Measurements from ENCODE around the gene OR2D3. TPM values are rescaled to one million over a fixed set of nuclear protein-coding genes. Genes with fewer than 3 reads are reported as not detected.
"Not testable (repeated sequence)": the region's sequence is repeated elsewhere in the genome, so short reads cannot be mapped to it uniquely, and the experiment has no call there.

Gene OR2D3
- total RNA-seq: not detected
- polyA plus RNA-seq: not detected
- long read RNA-seq, donor 1: 0 reads
- long read RNA-seq, donor 2: 0 reads
- long read RNA-seq, donor 3: 0 reads
- long read RNA-seq, donor 4: 0 reads

- no peak within 1 kb of the TSS for H3K4me3 ChIP-seq (ENCODE audit: low read length)
- H3K4me1 ChIP-seq (ENCODE audit: control insufficient read depth, insufficient read depth, low read length): no peaks in the 10 kb centered on the region
- intact Hi-C loops (cut with DNase I): no loop called here
- H3K27ac ChIP-seq (ENCODE audit: low read length): no peak within 1 kb of the TSS
- ATAC-seq: no peak
- no peaks in the 10 kb centered on the region for H3K9me3 ChIP-seq (ENCODE audit: control insufficient read depth, low read length)
- no peaks in the 10 kb centered on the region for H3K27me3 ChIP-seq (ENCODE audit: control insufficient read depth, insufficient read depth)
- WGBS: 88% methylated on average over 1 of the region's 1 CpG
- no peak for DNase-seq
Measured at GRCh38 chr11:6920702-6921101, at the start of gene OR2D3. OR2D3 (plus strand) TSS chr11:6921002; CDS start chr11:6921002, 0 bp downstream.

- Histone ChIP-seq H3K4me3 (ENCODE audit: low read length) (no peak overlapping the region), H3K4me1 (ENCODE audit: control insufficient read depth, insufficient read depth, low read length) (no peaks in the 10 kb centered on the region), H3K27ac (ENCODE audit: low read length) (no peak overlapping the region), H3K9me3 (ENCODE audit: control insufficient read depth, low read length) (no peaks in the 10 kb centered on the region), H3K27me3 (ENCODE audit: control insufficient read depth, insufficient read depth) (no peaks in the 10 kb centered on the region)
- intact Hi-C loops (cut with DNase I): no loop called here
- DNase-seq (no peak), ATAC-seq (no peak)
- WGBS: 86% methylated on average over 1 of the region's 1 CpG
Measured at GRCh38 chr11:6871278-6871677, 49.5 kb upstream of the OR2D3 start.

- WGBS: 84% methylated on average over 2 of the region's 2 CpGs
- ATAC-seq (no peak), DNase-seq (no peak)
- intact Hi-C loops (cut with DNase I): no loop called here
- Histone ChIP-seq H3K27me3 (ENCODE audit: control insufficient read depth, insufficient read depth) (no peaks in the 10 kb centered on the region), H3K27ac (ENCODE audit: low read length) (no peak overlapping the region), H3K4me1 (ENCODE audit: control insufficient read depth, insufficient read depth, low read length) (no peaks in the 10 kb centered on the region), H3K4me3 (ENCODE audit: low read length) (no peak overlapping the region), H3K9me3 (ENCODE audit: control insufficient read depth, low read length) (no peaks in the 10 kb centered on the region)
Measured at GRCh38 chr11:6875761-6876160, 45.0 kb upstream of the OR2D3 start.

- Histone ChIP-seq H3K27me3 (ENCODE audit: control insufficient read depth, insufficient read depth) (no peaks in the 10 kb centered on the region), H3K9me3 (ENCODE audit: control insufficient read depth, low read length) (no peaks in the 10 kb centered on the region), H3K27ac (ENCODE audit: low read length) (no peak within 1 kb of the TSS), H3K4me1 (ENCODE audit: control insufficient read depth, insufficient read depth, low read length) (no peaks in the 10 kb centered on the region), H3K4me3 (ENCODE audit: low read length) (no peak within 1 kb of the TSS)
- 89% methylated on average over 1 of the region's 1 CpG for WGBS
- no peak for ATAC-seq
- no peak for DNase-seq
- intact Hi-C loops (cut with DNase I): no loop called here
Measured at GRCh38 chr11:6876325-6876724, 44.5 kb upstream of the OR2D3 start, which contains the start of gene OR10A4. OR10A4 (plus strand) TSS chr11:6876625; CDS start chr11:6876648, 23 bp downstream.

- Histone ChIP-seq H3K27me3 (ENCODE audit: control insufficient read depth, insufficient read depth) (no peaks in the 10 kb centered on the region), H3K4me1 (ENCODE audit: control insufficient read depth, insufficient read depth, low read length) (no peaks in the 10 kb centered on the region), H3K27ac (ENCODE audit: low read length) (no peak overlapping the region), H3K4me3 (ENCODE audit: low read length) (no peak overlapping the region), H3K9me3 (ENCODE audit: control insufficient read depth, low read length) (no peaks in the 10 kb centered on the region)
- ATAC-seq (no peak), DNase-seq (no peak)
- WGBS: 71% methylated on average over 3 of the region's 3 CpGs
- intact Hi-C loops (cut with DNase I): no loop called here
Measured at GRCh38 chr11:6876914-6877313, 43.9 kb upstream of the OR2D3 start.

- ATAC-seq: no peak
- Histone ChIP-seq H3K4me3 (ENCODE audit: low read length) (no peak overlapping the region), H3K27me3 (ENCODE audit: control insufficient read depth, insufficient read depth) (no peaks in the 10 kb centered on the region), H3K9me3 (ENCODE audit: control insufficient read depth, low read length) (no peaks in the 10 kb centered on the region), H3K4me1 (ENCODE audit: control insufficient read depth, insufficient read depth, low read length) (no peaks in the 10 kb centered on the region), H3K27ac (ENCODE audit: low read length) (no peak overlapping the region)
- DNase-seq: no peak
- intact Hi-C loops (cut with DNase I): no loop called here
Measured at GRCh38 chr11:6882751-6883150, 38.1 kb upstream of the OR2D3 start.

- intact Hi-C loops (cut with DNase I); ATAC-seq: not testable (repeated sequence)
Measured at GRCh38 chr11:6887711-6888110, 33.1 kb upstream of the OR2D3 start.

GRCh38 chr11:6888830-6889229 lies 32.0 kb upstream of the OR2D3 start:
- intact Hi-C loops (cut with DNase I): no loop called here
- Histone ChIP-seq H3K4me3 (ENCODE audit: low read length) (no peak overlapping the region), H3K9me3 (ENCODE audit: control insufficient read depth, low read length) (no peaks in the 10 kb centered on the region), H3K4me1 (ENCODE audit: control insufficient read depth, insufficient read depth, low read length) (no peaks in the 10 kb centered on the region), H3K27ac (ENCODE audit: low read length) (no peak overlapping the region), H3K27me3 (ENCODE audit: control insufficient read depth, insufficient read depth) (no peaks in the 10 kb centered on the region)
- DNase-seq (no peak), ATAC-seq (no peak)
- 83% methylated on average over 4 of the region's 4 CpGs for WGBS

More at GRCh38 chr11:6887711-6888110, 33.1 kb upstream of the OR2D3 start:
- not testable (repeated sequence) for H3K4me3 ChIP-seq (ENCODE audit: low read length); H3K4me1 ChIP-seq (ENCODE audit: control insufficient read depth, insufficient read depth, low read length); H3K9me3 ChIP-seq (ENCODE audit: control insufficient read depth, low read length); H3K27me3 ChIP-seq (ENCODE audit: control insufficient read depth, insufficient read depth); H3K27ac ChIP-seq (ENCODE audit: low read length); DNase-seq
- WGBS: 85% methylated on average over 5 of the region's 5 CpGs

- H3K9me3 ChIP-seq (ENCODE audit: control insufficient read depth, low read length): no peaks in the 10 kb centered on the region
- DNase-seq (no peak), ATAC-seq (no peak)
- H3K27me3 ChIP-seq (ENCODE audit: control insufficient read depth, insufficient read depth): no peaks in the 10 kb centered on the region
- intact Hi-C loops (cut with DNase I): no loop called here
- 86% methylated on average over 1 of the region's 1 CpG for WGBS
- H3K4me3 ChIP-seq (ENCODE audit: low read length): no peak overlapping the region
- H3K4me1 ChIP-seq (ENCODE audit: control insufficient read depth, insufficient read depth, low read length): no peaks in the 10 kb centered on the region
- no peak overlapping the region for H3K27ac ChIP-seq (ENCODE audit: low read length)
Measured at GRCh38 chr11:6889835-6890234, 31.0 kb upstream of the OR2D3 start.

- Histone ChIP-seq H3K4me1 (ENCODE audit: control insufficient read depth, insufficient read depth, low read length) (no peaks in the 10 kb centered on the region), H3K9me3 (ENCODE audit: control insufficient read depth, low read length) (no peaks in the 10 kb centered on the region), H3K4me3 (ENCODE audit: low read length) (no peak within 1 kb of the TSS), H3K27ac (ENCODE audit: low read length) (no peak within 1 kb of the TSS), H3K27me3 (ENCODE audit: control insufficient read depth, insufficient read depth) (no peaks in the 10 kb centered on the region)
- 85% methylated on average over 2 of the region's 2 CpGs for WGBS
- ATAC-seq: no peak
- DNase-seq: no peak
- intact Hi-C loops (cut with DNase I): no loop called here
Measured at GRCh38 chr11:6892400-6892799, 28.4 kb upstream of the OR2D3 start, which contains the start of gene OR2D2. OR2D2 (minus strand) TSS chr11:6892500; CDS start chr11:6892500, 0 bp downstream.

GRCh38 chr11:6894097-6894496 lies 26.7 kb upstream of the OR2D3 start:
- no peak for DNase-seq
- no peak overlapping the region for H3K4me3 ChIP-seq (ENCODE audit: low read length)
- H3K4me1 ChIP-seq (ENCODE audit: control insufficient read depth, insufficient read depth, low read length): no peaks in the 10 kb centered on the region
- no peak for ATAC-seq
- intact Hi-C loops (cut with DNase I): no loop called here
- no peak overlapping the region for H3K27ac ChIP-seq (ENCODE audit: low read length)
- no peaks in the 10 kb centered on the region for H3K9me3 ChIP-seq (ENCODE audit: control insufficient read depth, low read length)
- no peaks in the 10 kb centered on the region for H3K27me3 ChIP-seq (ENCODE audit: control insufficient read depth, insufficient read depth)

- DNase-seq: no peak
- Histone ChIP-seq H3K27ac (ENCODE audit: low read length) (no peak overlapping the region), H3K27me3 (ENCODE audit: control insufficient read depth, insufficient read depth) (no peaks in the 10 kb centered on the region), H3K4me3 (ENCODE audit: low read length) (no peak overlapping the region), H3K9me3 (ENCODE audit: control insufficient read depth, low read length) (no peaks in the 10 kb centered on the region), H3K4me1 (ENCODE audit: control insufficient read depth, insufficient read depth, low read length) (no peaks in the 10 kb centered on the region)
- intact Hi-C loops (cut with DNase I): no loop called here
- ATAC-seq: no peak
Measured at GRCh38 chr11:6895010-6895409, 25.8 kb upstream of the OR2D3 start.
